Stimulated activated CD8-positive, alpha-beta memory T cell treated with anti-CD3 and anti-CD28 coated beads, Interleukin-12 subunit alpha, Interleukin-12 subunit beta, amount 100 ng/mL, for 24 hours (primary cell): ENCODE data around the gene TBC1D5.

Experiments
- DNase-seq: peaks from one replicate; pipeline ENCODE4 v3.0.0-alpha.2; 2020; ENCODE audit errors: extremely low read depth

TBC1D5 gene

DNA sequence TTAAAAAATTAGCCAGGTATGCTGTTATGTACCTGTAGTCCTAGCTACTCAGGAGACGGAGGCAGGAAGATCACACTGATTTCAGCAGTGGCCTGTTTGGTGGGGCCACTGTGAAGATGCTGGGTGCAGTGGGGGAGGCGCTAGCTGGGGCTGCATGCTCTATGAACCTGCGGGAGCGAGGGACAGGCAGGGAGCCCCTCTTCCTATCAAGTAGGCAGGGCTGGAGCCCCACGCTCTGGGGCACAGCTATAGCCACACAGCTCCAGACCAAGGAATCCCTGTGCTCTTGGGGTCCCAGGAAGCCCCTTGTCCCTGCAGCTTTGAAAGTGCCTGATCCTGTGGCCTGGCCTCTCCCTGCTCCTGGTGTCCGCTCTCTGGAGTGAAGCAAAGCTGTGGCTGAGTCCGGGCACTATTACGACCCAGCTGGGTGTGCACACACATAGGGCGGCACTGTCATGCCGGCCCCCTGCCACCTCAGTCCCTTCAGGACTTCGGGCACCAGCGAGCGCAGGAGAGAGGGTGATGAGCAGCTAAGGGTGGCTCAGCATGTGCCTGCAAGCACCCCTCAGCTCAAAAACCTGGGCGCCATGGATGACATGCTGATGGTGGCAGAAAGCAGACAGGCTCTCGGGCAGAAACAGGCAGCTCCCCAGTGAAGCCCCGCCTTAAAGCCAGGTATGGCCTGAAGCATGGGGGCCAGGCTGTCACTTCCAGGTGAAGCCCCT lies 262.6 kb downstream of the TBC1D5 start:
- no peak for DNase-seq

DNA sequence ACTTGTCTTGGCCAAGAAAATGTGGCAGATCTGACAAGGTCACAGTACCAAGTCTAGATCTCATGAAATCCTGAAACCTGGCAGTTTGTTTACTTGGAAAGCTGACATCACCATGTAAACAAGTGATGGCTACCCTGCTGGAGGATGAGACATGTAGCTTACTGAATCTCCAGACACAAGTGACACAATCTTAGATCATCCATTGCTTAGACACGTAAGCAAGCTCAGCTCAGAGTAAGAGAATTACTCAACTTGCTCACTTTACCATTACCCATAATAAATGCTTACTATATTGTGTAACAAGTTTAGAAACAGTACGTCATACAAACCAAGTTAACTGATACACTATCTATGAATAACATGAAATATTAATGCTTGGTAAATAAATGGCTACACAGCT lies 263.8 kb downstream of the TBC1D5 start:
- DNase-seq = no peak

DNA sequence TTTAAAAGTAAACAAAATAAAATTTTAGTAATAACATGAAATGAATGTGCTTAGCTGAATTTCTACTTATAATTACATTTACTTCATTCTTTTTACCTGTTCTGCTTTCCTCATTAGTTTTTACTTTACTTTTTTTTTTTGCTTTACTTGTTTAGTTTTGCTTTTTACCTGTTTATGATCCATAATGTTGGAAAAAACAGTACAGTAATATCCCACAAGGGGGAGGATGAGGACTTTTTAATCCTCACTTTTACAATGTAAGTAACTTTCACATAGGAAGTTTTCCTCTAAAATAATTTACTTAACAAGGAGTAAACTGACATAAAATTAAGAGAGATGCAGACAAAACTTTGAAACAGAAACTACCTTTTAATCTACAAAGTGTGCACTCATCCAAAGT lies 268.7 kb downstream of the TBC1D5 start:
- no peak for DNase-seq

DNA sequence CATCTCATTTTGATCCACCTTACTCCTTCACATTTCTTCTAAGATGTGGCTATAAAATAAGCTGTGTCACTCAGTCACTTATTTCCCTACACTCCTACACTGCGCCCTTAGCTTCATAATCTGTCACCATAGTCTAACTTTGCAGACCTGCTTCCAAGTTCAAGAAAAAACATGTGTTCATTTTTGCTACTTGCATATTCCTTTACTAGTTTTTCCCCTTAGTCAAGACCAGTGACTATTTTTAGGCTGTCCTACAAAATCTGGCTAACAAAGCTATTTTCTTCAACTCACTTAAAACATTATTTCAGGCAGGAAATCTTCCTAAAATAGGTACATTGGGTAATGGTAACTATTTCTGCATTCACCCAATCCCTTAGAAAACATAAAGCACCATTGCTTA lies 272.5 kb downstream of the TBC1D5 start:
- DNase-seq = no peak

DNA sequence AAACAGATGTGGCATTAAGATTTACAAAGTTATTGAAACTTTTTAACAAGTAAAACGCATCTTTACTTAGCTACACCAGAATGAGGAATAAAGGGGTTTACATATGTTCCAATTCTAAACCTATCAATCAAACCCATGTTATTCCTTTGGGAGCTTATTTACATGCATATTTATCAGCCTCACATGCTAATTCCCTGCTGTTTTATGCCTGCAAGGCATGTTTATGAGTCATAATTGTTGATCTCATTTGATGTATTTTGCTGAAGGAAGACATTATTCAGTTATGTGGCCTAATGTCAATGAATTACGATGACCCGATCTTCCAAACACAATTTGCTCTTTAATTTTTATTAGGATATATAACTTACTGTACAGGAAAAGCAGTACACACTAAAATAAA lies 272.9 kb downstream of the TBC1D5 start:
- no peak for DNase-seq

DNA sequence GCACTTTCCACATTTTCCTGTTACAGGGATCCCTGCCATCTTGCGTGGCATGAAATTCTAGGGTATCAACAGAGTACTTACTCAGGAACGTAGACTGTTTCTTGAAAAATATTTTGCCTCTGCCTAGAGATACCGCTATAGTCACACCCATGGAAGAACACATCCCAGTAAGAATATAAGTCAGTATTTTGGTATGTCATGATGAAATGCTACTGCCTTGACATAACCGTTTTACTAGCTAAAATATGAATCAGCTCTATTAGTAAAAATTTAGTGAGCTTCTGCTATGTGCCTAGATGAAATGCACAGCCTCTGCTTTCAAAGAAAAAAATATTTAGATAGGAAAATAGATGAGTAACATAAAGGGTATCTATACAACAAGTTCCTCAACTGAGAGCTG lies 276.4 kb downstream of the TBC1D5 start:
- DNase-seq = no peak

DNA sequence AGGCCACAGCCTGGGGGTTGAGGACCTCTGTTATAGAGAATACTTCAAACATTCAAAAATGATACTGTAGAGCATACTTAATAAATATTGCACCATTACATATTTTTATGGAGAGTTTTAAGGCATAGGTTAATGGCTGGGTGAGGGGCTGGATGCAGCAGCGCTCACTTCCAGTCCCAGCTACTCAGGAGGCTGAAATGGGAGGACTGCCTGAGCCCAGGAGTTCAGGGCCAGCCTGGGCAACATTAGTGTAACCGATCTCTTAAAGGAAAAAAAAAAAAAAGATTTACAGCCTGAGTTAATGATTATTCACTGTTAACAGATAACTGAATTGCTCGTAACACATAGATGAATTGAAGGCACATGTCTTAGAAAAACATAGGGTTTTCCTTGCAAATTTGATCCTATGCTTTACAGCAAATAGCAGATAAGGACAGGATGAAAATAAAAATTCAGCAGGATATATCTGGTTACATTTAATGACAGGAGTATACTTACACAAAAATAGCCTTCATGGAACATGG lies 282.9 kb downstream of the TBC1D5 start:
- DNase-seq = no peak

DNA sequence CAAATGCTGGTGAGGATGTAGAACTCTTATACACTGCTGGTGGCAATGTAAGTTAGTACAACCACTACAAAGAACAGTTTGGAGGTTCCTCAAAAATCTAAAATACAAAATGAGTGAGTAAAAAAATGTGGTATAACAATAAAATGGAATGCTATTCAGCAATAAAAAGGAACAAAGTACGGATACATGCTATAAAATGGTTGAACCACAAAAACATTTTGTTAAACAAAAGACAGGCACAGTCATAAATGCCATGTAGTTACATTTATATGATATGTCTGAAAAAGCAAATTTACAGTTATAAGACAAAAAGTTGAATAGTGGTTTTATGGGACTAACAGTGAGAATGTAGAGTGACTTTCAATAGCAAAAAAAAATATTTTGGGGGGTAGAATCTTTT lies 285.8 kb downstream of the TBC1D5 start:
- DNase-seq = no peak

DNA sequence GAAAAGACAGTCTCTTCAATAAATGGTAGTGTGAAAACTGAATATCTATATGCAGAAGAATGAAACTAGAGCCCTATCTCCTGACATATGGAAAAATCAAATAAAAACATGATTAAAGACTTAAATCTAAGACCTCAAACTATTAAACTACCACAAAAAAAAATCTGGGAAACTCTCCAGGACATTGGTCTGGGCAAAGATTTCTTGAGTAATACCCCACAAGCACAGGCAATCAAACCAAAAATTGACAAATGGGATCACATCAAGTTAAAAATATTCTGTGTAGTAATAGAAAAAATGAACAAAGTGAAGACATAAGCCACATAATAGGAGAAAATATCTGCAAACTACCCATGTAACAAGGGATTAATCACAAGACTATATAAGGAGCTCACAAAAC lies 286.4 kb downstream of the TBC1D5 start:
- no peak for DNase-seq

DNA sequence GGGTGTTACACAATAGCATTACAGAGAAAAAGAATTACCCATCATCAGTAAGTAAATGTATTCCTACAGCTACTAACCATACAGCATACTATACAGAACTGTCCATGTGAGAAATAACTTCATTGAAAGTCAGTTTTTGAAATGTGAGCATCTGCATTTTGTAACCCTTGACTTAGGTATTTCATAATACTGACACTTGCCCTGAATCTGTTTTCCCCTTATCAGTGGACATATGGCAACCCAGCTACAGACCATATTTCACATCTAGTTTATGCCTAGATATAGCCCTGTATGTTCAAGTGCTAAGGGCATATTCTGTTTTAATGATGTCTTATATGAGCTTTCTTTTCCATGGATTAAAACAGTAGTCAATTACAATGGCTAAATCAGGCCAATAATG lies 297.6 kb downstream of the TBC1D5 start:
- no peak for DNase-seq

DNA sequence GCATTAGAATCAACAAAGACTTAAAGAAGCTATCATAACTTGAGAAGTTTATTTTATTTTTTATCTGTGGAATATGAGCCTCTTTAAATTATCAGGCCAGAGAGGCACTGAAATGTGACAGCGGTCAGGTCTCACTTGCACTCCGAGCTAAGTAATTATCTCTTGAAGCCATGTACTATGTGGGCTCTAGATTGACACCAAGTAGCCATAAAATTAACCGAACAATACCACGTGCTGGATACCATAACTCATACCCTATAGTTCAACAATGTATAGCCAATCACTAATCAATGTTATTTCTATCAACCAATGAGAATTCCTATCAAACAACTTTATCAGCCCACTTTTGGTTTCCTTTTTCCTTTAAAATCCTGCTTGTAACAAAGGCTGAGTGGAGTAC lies 299.3 kb downstream of the TBC1D5 start:
- no peak for DNase-seq

DNA sequence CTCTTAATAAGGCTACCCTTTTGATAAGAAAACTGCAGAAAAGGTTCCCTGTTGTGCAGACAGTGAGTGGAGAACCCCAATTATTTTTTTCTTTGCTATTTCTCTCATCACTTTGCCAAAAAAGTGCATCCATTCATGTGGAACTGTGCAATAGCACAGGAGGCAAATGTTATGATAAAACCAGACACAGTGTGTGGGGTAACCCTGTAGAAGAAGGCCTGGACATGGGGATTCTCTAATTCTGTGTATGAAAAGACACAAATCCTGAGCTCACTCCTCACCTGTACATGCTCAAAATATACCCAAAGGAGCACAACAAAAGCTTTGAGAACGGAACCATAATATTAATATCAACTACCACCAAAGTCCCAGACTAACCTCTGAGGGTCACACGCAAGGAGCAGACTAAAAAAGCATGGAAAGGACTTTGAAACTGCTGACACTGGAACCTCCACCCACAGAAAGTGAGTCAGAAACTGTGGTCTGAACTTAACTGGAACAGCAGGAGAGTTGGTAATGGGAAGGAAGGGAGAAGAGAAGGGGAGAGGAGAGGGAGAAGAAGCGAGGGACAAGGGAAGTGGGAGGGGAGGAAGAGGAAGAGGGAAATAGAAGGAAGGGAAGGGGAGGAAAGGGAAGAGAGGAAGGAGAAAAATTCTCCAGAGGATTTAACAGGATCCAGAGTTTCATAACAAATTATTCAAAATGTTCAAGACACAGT lies 299.9 kb downstream of the TBC1D5 start:
- DNase-seq = no peak

- DNase-seq = no peak
Measured at GRCh38 chr3:17433876-17434275, 308.6 kb downstream of the TBC1D5 start.

DNA sequence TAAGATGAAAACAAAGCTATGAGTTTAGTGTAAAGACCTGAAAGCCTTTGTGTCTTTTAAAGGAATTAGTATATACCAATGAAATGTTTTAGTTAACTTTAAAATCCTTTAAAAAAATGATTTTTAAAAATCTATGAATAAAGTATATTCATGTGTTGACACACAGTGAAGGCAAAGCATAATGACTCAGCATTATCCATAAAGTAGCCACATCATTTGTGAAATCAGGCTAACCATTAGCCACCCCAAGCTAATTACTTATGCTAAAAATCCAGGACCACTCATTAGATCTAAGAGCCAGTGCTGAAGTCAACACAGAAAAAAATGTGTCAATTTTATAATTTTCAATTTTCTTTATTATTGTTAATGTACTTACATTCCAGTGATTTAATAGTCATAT lies 310.2 kb downstream of the TBC1D5 start:
- no peak for DNase-seq

DNA sequence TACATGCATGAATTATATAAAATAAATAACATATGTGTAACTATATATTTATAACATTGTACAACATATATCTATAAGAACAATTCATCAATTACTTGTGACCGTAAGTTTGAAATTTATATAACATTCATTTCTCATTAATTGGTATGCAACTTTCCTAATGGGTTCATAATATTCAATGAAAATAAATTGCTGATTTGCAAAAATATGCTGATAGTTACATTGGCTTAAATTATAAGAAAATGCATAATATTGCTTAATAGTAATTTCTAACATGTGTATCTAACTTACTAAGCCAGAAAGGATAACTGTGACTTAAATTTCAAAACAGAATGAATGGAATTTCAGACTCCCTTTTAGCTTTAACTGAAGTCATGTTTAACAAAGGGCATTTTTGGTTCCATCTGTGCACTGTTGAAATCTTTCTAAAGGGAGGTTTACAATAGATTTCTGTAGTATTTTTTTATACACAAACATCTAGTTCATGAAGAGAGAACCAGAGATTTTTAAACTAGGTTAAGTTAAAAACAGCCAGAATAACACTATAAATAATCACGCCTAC lies 310.9 kb downstream of the TBC1D5 start:
- DNase-seq = no peak

DNA sequence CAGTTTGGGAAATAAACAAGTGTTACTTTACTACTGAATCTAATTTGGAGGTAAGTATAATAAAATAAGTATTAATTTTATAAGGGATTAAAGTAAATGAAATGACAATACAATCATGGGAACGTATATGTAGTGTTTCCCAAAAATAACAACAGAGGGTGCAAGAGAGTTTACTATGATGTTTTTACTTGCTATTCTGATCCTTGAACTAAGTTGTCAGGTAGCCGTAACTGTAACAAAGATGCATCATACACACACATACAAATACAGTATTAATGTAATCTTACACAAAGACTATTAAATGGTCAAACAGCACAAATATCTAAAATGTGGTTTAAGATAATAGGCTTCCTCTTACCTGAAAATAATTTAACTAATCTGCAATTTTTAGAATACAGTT lies 311.4 kb downstream of the TBC1D5 start:
- DNase-seq = no peak

GRCh38 chr3:17430582-17430981 lies 311.8 kb downstream of the TBC1D5 start:
- no peak for DNase-seq

- no peak for DNase-seq
Measured at GRCh38 chr3:17423786-17424536, 318.5 kb downstream of the TBC1D5 start.

DNA sequence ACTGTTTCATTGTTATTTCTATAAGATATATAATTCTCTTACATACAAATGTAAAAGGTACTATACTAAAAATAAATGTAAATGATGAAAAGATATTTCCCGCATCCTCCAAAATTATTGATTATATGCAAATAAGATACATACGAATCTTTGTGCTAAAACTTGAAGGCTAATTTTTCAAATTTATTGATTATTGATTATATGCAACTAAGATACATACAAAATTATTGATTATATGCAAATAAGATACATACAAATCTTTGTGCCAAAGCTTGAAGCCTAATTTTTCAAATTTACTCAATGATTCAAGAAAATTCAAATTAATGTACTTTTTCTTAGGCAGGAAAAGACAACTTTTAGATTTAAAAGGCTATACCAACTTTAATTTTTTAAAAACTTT lies 319.8 kb downstream of the TBC1D5 start:
- no peak for DNase-seq

DNA sequence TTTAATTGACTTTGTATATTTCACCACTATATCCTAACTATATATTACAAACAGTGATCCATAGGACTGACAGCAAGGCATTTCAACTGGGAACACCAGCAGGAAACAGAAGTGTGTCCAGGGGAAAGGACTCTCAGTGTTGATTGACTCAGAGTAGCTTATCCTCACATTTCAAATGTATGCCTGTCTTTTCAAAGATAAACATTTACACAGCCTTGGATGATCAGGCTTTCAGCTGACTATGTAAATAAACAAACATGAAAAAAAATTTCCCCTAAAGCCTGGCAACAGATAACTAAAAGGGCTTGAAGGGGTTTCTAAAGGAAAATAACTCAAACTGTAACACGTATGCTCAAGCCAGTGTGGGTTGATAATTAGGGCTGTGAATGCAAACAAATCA lies 321.8 kb downstream of the TBC1D5 start:
- no peak for DNase-seq

DNA sequence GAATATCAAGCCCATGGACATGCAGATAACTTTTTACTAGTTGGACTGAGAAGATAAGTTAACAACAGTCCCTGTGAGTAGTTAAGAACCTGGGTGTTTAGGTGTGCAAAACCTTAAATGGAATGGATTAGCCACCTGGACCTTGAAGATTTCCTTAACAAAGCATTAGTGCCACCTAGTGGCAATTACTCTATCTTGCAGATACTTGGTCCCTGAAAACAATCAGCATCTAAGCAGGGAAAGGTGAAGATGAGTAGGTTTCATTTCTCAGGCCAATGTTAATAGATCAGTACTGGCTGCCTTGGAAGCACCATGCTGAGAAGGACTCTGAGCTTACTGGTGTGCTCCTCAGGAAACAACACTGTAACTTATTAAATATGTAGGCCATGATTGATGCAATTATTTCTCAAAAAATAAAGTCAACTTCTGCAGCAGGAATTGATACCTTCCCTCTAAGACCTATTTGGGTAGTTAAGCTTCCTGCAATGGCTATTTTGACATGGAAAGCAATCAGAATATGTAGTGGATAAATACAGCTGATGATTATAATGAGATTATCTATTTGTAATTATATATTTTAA lies 329.4 kb downstream of the TBC1D5 start:
- no peak for DNase-seq
